ENCODE results near the gene CPAMD8. TPM values are rescaled to one million over a fixed set of nuclear protein-coding genes. Genes with fewer than 3 reads are reported as not detected.

CPAMD8 gene
- total and polyA plus RNA-seq, 2 donors (not counting 1 experiment from before 2014, with no cell fraction given) = 1.1 to 2.7 TPM

GRCh38 chr19:17075035-17075863 lies 48.6 kb upstream of the CPAMD8 start, which contains the start of the genes HAUS8 and MYO9B:
TSS of gene HAUS8 (minus strand) at chr19:17075452. CDS start at chr19:17075422, 30 bp downstream.
TSS of gene MYO9B (plus strand) at chr19:17075777. CDS start at chr19:17101718, 25,941 bp downstream.
- Histone ChIP-seq H3K4me1 (ENCODE audit: control insufficient read depth in 2 of 2, insufficient read depth in 2 of 2, low read length in 2 of 2) (peaks cover 44 to 65% of the 10 kb centered on the region in 2 donors), H3K27me3 (replicated peaks in 1 of 4; ENCODE audit: control extremely low read depth in 1 of 4, control insufficient read depth in 3 of 4, insufficient read depth in 4 of 4, low read length in 3 of 4) (no peaks in the 10 kb centered on the region), H3K36me3 (replicated peaks in 1 of 2; ENCODE audit: control extremely low read depth in 1 of 2, control insufficient read depth in 1 of 2, extremely low read depth in 1 of 2, insufficient read depth in 2 of 2, low read length in 1 of 2) (peaks cover 2 to 16% of the 10 kb centered on the region in 2 experiments), H3K27ac (ENCODE audit: low read length in 2 of 2) (peak within 1 kb of the TSS; percentile 79 to 89), H3K4me2 (replicated peaks; ENCODE audit: low read depth, low read length, poor library complexity, severe bottlenecking) (peak within 1 kb of the TSS; percentile 92), H3K4me3 (ENCODE audit: control extremely low read depth in 1 of 5, extremely low read depth in 1 of 5, insufficient read depth in 1 of 5, low read depth in 2 of 5, low read length in 4 of 5) (peak within 1 kb of the TSS; percentile 77 to 93 (median 86)), H3K79me2 (ENCODE audit: control insufficient read depth, insufficient read depth, low read length) (peaks cover 92% of the 10 kb centered on the region), H2AFZ (ENCODE audit: insufficient read depth, low read depth, low read length, poor library complexity, severe bottlenecking) (peak within 1 kb of the TSS; percentile 87), H4K20me1 (ENCODE audit: control insufficient read depth, insufficient read depth, low read length, poor library complexity, severe bottlenecking) (peaks cover 49% of the 10 kb centered on the region), H3K9ac (ENCODE audit: low read length) (peak within 1 kb of the TSS; percentile 91), H3K9me3 (ENCODE audit: control extremely low read depth in 1 of 3, control insufficient read depth in 2 of 3, insufficient read depth in 1 of 3, low read length in 2 of 3) (no peaks in the 10 kb centered on the region)
- intact Hi-C loops (cut with micrococcal nuclease) = loop anchor here (1.0 to 5.0 kb wide), 8 partner anchors 15 to 1497 kb away; partner anchors contain the start of genes BABAM1, MRPL34, OCEL1 and UBA52
- H3K4me3 Mint-ChIP-seq = peak within 1 kb of the TSS; percentile 98
- ATAC-seq (ENCODE audit: low read depth) (peak; percentile 87), DNase-seq (peak; percentile 100)
- H3K9me3 Mint-ChIP-seq (ENCODE audit: insufficient read depth) = no peaks in the 10 kb centered on the region
- no peaks in the 10 kb centered on the region for H3K27me3 Mint-ChIP-seq
- CTCF ChIA-PET = interaction anchor here (0.9 to 3.5 kb wide), 9 partner anchors 9 to 360 kb away, joined by 3 to 24 read pairs (median 4); no protein-coding TSS in a partner anchor
- peak within 1 kb of the TSS; percentile 99 for H3K27ac Mint-ChIP-seq
- TF ChIP-seq EZH2 (IDR thresholded peaks at IDR 0.05; ENCODE audit: borderline replicate concordance, insufficient read depth, low read depth, low read length, poor library complexity, severe bottlenecking) (no peak), CTCF (IDR thresholded peaks at IDR 0.05) (no peak)
- WGBS (ENCODE audit: insufficient coverage) = under 1% methylated on average over 101 of the region's 103 CpGs
- H3K4me1 Mint-ChIP-seq = peaks cover 66% of the 10 kb centered on the region
- POLR2A ChIA-PET = interaction anchor here (0.5 to 1.7 kb wide), 8 partner anchors 35 to 206 kb away, joined by 3 to 9 read pairs (median 3); partner anchors contain the start of genes ANKLE1, NR2F6 and USE1
